ENCODE data around the gene GPANK1.
A peak's percentile ranks its signal among the peaks of the same experiment; 100 is the strongest.

Gene GPANK1

GRCh38 chr6:31640612-31641011 is 24.2 kb downstream of the GPANK1 start:
- no peak for DNase-seq (ENCODE audit: low read depth in 2 of 2)

DNA sequence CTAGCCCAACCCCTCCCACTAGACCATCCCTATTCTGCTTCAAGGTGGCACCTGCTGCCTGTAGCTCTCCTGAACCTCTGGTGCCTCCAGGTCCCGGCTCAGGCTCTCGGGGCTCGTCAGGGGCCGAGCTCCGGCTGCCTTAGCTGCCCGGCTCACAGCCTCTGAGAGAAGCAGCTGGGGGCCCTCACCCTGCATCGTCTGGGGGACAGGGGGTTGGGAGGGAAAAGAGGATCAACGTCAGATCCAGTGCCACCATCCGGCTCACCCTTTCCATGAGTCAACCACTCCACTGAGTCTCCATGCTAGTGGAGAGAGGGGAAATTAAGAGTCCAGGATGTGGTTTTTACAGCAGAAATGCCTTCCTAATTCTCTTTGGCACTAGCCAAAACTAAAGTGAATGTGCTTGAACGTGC is 25.3 kb downstream of the GPANK1 start:
- no peak for DNase-seq (ENCODE audit: low read depth in 2 of 2)

GRCh38 chr6:31639043-31639442 is 25.8 kb downstream of the GPANK1 start:
- DNase-seq (ENCODE audit: low read depth in 2 of 2), result no peak

DNA sequence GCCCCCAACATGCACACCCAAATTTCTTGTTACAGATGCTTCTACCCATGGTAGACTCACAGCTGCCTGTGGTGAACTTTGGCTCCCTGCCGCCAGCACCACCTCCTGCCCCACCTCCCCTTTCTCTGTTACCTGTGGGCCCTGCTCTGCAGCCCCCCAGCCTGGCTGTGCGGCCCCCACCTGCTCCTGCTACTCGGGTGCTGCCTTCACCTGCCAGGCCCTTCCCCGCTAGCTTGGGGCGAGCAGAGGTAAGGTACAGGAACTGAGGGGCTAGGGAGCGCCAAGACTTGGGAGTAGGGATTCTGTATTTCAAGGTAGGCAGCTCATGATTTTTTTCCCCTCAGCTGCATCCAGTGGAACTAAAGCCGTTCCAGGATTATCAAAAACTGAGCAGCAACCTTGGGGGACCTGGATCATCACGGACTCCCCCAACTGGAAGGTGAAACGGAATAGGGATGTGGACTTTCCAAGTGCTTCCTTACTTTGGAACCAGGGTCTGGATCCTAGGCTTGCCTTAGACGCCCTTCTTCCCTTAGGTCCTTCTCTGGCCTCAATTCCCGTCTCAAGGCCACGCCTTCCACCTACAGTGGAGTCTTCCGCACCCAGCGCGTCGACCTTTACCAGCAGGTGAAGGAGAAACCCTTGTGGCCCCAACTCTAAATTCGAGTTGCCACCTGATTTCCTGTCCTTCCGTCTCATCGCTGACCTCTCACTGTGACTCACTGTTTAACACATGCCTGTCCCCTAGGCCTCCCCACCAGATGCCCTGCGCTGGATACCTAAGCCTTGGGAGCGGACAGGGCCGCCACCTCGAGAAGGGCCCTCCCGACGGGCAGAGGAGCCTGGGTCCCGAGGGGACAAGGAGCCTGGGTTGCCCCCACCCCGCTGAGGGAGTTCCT is 27.9 kb downstream of the GPANK1 start:
- DNase-seq (ENCODE audit: low read depth in 2 of 2), result no peak

DNA sequence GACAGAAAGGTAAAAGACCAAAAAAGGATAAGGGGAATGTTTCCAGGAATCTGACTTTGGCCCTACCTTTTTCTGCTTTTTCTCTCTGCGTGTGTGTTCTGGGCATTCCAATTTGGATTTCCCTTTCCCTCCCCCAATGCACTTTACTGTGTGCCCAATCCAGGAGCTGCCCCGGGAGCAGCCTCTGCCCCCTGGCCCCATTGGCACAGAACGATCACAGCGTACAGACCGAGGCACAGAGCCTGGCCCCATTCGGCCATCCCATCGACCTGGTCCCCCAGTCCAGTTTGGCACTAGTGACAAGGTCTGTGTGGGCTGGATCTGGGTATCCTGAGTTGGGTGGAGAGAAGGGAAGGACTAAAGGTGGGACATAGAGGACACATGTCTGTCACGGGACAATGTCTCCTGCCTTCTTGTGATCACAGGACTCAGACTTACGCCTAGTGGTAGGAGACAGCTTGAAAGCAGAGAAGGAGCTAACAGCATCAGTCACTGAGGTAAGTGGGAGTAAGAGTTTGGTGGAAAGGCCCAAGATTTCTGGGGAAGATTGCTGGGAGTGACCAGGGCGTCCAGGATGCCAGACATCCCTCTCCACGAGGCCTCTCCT is 29.7 kb downstream of the GPANK1 start:
- no peak for DNase-seq (ENCODE audit: low read depth in 2 of 2)

GRCh38 chr6:31634131-31634530 is 30.7 kb downstream of the GPANK1 start:
- no peak for DNase-seq (ENCODE audit: low read depth in 2 of 2)

DNA sequence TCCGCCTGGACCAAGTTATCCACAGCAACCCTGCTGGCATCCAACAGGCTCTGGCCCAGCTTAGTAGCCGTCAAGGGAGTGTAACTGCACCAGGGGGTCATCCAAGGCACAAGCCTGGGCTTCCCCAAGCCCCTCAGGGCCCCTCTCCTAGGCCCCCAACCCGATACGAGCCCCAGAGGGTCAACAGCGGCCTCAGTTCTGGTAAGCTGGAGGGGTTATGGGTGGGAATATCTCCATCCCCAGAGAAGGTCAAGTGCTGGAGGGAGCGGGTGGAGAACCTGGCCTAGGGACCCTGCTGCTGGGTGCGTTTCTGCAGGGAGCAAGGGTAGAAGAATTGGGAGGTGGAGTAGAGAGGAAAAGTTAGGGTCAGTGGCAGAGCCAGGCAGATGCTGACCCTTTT is 31.4 kb downstream of the GPANK1 start:
- no peak for DNase-seq (ENCODE audit: low read depth in 2 of 2)

DNA sequence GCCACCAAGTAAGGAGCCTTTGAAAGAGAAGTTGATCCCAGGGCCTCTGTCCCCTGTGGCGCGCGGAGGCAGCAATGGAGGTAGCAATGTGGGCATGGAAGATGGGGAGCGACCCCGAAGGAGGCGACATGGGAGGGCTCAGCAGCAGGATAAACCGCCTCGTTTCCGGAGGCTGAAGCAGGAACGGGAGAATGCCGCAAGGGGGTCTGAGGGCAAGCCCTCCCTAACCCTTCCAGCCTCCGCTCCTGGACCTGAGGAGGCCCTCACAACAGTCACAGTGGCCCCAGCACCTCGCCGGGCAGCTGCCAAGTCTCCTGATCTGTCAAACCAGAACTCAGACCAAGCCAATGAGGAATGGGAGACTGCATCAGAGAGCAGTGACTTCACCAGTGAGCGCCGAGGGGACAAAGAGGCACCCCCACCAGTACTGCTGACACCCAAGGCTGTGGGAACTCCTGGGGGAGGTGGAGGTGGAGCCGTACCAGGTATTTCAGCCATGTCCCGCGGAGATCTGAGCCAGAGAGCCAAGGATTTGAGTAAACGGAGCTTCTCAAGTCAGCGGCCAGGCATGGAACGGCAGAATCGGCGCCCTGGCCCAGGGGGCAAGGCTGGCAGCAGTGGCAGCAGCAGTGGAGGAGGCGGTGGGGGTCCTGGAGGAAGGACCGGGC is 32.4 kb downstream of the GPANK1 start:
- no peak for DNase-seq (ENCODE audit: low read depth in 2 of 2)

DNA sequence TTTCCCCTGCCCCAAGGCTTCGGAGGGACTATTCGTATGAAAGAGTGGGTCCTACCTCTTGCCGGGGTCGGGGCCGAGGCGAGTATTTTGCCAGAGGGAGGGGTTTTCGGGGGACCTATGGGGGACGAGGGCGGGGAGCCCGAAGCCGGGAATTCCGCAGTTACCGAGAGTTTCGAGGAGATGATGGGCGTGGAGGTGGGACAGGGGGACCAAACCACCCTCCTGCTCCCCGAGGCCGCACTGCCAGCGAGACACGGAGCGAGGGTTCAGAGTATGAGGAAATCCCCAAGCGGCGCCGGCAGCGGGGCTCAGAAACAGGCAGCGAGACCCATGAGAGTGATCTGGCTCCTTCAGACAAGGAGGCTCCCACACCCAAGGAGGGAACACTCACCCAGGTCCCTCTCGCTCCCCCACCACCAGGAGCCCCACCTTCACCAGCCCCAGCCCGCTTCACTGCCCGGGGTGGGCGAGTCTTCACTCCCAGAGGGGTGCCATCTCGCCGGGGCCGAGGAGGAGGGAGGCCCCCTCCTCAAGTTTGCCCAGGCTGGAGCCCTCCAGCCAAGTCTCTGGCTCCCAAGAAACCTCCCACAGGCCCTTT is 33.0 kb downstream of the GPANK1 start:
- no peak for DNase-seq (ENCODE audit: low read depth in 2 of 2)

GRCh38 chr6:31631209-31631608 is 33.6 kb downstream of the GPANK1 start:
- DNase-seq (ENCODE audit: low read depth in 2 of 2), result no peak

GRCh38 chr6:31630177-31630934 is 34.4 kb downstream of the GPANK1 start:
- no peak for DNase-seq (ENCODE audit: low read depth in 2 of 2)

DNA sequence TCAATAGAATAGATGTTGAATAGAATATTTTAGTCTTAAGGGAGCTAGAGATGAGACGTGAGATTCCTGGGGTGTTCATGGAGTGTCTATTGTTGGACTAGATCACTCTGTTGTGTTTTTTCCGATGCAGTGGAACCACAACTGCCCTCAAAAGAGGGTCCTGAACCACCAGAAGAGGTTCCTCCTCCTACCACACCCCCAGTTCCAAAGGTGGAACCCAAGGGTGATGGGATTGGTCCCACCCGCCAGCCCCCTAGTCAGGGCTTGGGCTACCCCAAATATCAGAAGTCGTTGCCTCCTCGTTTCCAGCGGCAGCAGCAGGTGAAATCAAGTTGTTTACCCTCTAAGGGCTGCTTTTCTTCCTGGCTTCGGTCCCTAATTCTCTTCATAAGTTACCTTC is 35.8 kb downstream of the GPANK1 start:
- DNase-seq (ENCODE audit: low read depth in 2 of 2), result no peak

GRCh38 chr6:31627690-31628287 is 37.0 kb downstream of the GPANK1 start:
- DNase-seq (ENCODE audit: low read depth in 2 of 2), result no peak

- DNase-seq (ENCODE audit: low read depth in 2 of 2), result no peak
These were observed 37.8 kb downstream of the GPANK1 start for GRCh38 chr6:31626952-31627351.

DNA sequence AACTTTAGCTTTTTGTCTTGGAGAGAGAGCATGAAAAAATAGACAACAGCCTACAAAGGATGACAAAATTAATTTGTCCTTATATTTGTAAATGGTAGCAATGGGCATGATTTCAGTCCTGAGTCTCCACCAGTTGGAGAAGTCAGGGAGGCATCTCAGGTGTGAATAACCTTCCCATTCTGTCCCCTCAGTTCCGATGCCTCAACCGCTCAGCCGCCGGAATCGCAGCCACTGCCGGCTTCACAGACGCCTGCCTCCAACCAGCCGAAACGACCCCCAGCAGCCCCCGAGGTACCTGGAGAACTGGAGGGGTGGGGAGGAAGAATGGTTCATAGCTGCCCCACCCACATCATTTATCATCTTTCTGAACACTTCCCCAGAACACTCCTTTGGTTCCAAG is 40.7 kb downstream of the GPANK1 start:
- no peak for DNase-seq (ENCODE audit: low read depth in 2 of 2)

DNA sequence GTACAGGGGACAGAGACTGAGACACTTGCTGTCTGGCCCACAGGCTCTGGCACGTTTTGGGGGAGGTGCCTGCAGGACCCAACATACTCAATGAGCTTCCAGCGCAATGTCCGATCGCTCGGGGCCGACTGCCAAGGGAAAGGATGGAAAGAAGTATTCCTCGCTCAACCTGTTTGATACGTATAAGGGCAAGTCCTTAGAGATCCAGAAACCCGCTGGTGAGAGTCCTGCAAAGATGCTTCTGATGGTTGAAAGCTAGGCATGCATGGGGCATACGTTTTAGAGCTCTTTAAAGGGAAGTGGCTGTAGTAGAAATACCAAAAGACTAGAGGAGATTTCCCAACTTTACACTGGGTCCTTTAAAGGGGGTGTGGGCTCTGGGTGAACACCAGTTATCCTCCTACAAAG is 42.1 kb downstream of the GPANK1 start:
- no peak for DNase-seq (ENCODE audit: low read depth in 2 of 2)

DNA sequence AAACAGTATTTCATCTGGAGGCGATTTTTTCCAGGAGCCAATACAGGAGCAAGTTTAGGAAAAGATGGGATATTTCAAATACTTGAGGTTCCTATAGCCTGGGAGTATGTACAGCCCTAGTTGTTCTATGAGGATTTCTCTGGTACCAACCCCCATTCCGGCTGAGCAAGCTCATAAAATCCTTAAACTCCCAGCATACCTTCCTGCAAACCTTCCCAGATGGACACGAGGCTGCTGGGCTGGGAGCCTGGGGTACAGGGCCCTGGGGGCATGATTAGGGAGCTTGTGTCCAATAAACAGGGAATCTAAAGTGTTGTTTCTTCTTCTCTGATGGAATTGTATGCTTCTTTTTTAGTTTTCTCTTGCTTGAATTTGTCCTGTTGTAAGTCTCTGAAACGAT is 42.8 kb downstream of the GPANK1 start:
- DNase-seq (ENCODE audit: low read depth in 2 of 2), result no peak

DNA sequence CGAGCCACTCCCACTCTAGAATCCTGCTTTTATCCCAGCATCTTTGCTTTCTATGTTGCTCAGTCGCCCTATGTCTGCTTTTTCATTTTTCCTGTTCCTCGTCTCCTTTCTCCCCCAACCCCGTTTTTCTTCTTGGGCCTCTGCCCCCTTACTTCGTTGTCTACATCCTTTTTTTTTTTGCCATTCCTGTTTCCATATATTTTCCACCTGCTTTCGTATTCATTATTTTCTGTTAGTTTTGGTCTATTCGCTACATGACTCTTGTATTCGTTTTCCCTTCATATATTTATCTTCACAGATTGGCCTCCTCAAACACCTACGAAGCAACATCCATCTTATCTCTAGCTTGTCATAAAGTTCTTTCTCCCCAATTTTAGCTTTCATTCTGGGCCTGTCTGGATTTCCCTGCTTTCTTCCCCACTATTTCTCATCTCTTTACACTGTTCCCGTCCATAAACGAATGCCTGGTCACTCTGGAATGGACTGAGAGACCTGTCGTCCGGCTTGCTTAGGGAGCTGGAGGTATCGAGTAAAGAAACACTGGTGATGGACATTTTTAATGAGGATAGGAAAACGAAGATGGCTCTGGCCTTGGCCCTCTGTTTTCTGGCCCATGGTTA is 43.4 kb downstream of the GPANK1 start:
- no peak for DNase-seq (ENCODE audit: low read depth in 2 of 2)

DNA sequence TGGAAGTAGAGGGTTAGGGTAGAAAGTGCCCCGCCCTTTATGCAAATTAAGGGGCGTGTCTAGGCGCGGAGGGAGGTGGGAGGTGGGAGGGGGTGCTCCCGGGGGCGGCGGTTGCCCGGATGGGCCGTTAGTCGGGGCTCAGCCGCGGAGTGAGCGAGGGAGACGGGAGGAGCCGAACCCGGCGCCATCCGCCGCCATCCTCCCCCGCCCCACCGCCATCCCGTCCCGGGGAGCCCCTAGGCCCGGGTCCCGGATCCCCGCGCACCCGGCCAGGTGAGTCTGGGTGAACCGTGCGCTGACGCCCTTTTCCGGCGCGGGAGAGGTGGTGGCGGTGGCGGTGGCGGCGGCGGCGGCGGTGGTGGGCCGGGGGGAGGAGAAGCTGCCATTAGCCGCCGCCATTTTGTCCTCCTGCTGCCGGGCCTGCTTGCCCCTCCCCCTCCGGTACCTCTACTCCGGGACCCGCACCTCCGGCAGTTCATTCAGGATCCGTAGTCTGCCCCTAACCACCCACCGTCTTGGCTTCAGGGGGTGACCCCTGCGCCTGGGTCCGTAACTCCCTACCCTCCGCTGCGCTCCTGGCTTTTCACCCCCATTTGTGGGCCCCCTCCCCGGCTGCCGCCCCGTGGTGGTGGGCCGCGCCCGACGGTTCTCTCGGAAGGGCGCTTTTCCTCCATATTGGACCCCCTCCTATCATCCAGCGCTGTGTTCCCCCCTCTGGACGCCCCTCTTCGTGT is 44.0 kb downstream of the GPANK1 start, which contains the start of gene PRRC2A:
PRRC2A (plus strand) TSS at position 130 of the 734 bp plus-strand sequence. CDS start 2,075 bp downstream, outside the sequence.
- DNase-seq (ENCODE audit: low read depth in 2 of 2), result peak in 1 of 2 experiments; percentile 96
